Activated T-helper 17 cell treated with anti-CD3 and anti-CD28 coated beads, Interleukin-2, amount 50 U/mL, for 72 hours (primary cell): Measurements from ENCODE around the gene CHD2. TPM values are rescaled to one million over a fixed set of nuclear protein-coding genes. Genes with fewer than 3 reads are reported as not detected.

ENCODE experiments used
- ATAC-seq: fragments of 150-1000 bp; cut with Tn5 transposase; replicated peaks from 2 replicates; pipeline ENCODE4 v1.10.0; 2021; ENCODE audit warnings: mild to moderate bottlenecking, moderate library complexity
- H3K27ac Mint-ChIP-seq: one replicate; pipeline ENCODE4 v1.8.0; 2022; ENCODE audit warnings: mixed read lengths
- H3K27me3 Mint-ChIP-seq: one replicate; pipeline ENCODE4 v1.8.0; 2022; ENCODE audit warnings: mixed read lengths
- H3K36me3 Mint-ChIP-seq: one replicate; pipeline ENCODE4 v1.8.0; 2022; ENCODE audit warnings: low read depth, mild to moderate bottlenecking, mixed read lengths
- H3K4me1 Mint-ChIP-seq: one replicate; pipeline ENCODE4 v1.8.0; 2022; ENCODE audit warnings: mixed read lengths
- H3K4me3 Mint-ChIP-seq: one replicate; pipeline ENCODE4 v1.8.0; 2022; ENCODE audit warnings: mild to moderate bottlenecking, mixed read lengths
- H3K9me3 Mint-ChIP-seq: one replicate; pipeline ENCODE4 v1.8.0; 2022; ENCODE audit warnings: mixed read lengths
- total RNA-seq, 2 donors: library from RNA; stranded (reverse); gene quantifications; one replicate each; pipeline ENCODE4 v1.2.3, GENCODE V29; 2022

CHD2 gene
- total RNA-seq, 2 donors from 2014 or later, result 159 to 357 TPM

DNA sequence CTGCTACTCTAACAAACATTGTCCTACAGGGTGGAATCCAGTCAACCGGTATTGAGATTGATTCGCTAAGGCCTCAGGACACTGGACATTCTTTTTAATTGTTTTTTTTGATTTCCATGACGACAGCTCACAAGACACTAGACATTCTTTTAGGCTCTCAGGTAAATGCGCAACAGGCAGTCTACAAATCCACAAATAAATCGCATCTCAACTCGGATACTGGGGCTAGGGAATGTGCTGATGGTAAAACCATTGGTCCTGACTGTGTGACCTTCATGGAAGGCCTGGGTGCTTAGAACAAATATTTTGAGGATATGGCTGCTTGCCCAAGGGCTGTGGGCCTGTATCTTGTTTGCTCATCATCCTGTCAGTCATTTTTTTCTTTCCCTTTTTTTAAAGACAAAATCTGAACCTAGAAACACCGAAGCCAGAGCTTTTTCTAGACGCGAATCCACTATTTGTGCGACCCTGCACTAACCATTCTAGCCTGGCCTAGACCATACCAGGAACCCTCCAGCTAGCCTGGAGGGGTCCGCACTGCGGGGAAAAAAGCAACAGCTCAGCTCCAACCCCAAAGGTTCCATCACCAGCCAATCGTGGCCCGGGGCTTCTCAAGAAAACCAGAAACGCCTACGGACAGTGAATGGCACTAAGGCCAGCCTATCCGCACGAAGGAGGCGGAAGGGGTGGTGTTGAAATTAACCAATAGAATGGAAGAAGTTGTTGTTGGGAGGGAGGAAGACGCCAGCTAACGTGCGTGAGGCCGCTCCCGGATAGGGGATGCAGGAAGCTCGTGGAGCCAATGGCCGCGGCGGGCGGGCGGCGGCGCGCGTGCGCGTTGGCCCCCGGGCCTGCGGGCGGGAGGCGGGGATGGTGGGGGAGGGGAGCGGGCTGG, 18.1 kb upstream of the CHD2 start:
- H3K4me1 Mint-ChIP-seq, result peaks cover 15% of the 10 kb centered on the region
- no peaks in the 10 kb centered on the region for H3K9me3 Mint-ChIP-seq
- H3K36me3 Mint-ChIP-seq, result peaks cover 46% of the 10 kb centered on the region
- H3K27ac Mint-ChIP-seq, result peak overlapping the region; percentile 97
- peak; percentile 96 for ATAC-seq
- H3K27me3 Mint-ChIP-seq, result no peaks in the 10 kb centered on the region
- peak overlapping the region; percentile 90 for H3K4me3 Mint-ChIP-seq

DNA sequence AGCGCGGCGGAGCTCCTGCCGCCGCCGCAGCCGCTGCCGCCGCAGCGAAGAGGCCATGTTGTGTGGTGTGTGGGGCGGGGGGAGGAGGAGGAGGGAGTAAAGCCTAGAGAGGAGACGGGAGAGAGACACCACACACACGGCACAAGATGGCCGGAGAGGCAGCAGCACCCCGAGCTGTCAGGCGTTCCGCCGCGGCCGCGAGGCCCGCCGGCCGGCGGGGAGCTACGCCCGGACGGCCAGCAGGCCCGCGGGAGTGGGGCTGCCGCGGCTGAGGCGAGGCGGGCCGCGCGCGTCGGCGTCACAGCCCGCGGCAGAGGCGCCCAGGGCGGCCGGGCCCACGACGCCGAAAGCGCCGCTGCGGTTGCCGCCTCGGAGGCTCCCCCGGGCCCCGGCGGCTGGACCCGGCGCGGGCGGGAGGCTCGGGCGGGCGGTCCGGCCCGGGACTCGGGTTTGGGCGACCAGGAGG, 17.4 kb upstream of the CHD2 start:
- peak; percentile 79 for ATAC-seq
- Mint-ChIP-seq H3K27me3 (no peaks in the 10 kb centered on the region), H3K27ac (peak overlapping the region; percentile 97), H3K4me1 (peaks cover 20% of the 10 kb centered on the region), H3K36me3 (peaks cover 53% of the 10 kb centered on the region), H3K9me3 (no peaks in the 10 kb centered on the region), H3K4me3 (peak overlapping the region; percentile 90)

DNA sequence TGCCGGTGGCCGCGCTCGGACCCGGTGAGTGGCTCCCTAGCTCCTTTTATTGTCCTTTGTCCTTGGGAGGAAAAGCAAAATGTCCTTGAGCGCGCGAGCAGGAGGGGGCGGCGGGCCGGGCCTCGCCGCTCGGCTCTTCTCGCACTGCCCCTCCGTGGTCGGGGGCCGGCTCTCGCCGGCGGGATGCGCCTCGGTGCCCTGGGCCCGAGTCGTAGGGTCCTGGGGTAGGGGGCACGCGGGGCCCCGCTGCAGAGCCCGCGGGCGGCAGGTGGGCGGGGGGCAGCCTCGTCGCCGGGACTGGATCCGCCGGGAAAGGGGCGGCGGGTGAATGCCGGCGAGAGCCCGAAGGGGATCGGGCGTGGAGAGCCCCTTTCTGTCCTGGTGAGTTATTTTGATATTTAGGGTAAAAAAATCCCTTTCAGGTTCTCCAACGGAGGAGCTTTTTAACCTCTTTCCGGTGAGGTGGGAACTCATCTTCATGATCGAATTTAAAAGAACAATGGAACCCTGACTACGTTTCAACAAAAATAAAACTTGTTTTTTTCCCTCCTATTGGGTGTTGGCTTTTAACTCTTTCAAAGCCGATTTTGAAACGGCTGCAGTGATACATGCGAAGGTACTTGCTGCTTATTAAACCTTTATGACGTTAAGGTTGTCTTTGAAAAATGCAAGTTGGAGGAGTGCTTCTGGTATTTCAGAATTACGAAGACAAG, 16.8 kb upstream of the CHD2 start:
- Mint-ChIP-seq H3K27me3 (no peaks in the 10 kb centered on the region), H3K27ac (peak overlapping the region; percentile 99), H3K4me3 (peak overlapping the region; percentile 99), H3K9me3 (no peaks in the 10 kb centered on the region), H3K4me1 (peaks cover 20% of the 10 kb centered on the region), H3K36me3 (peaks cover 59% of the 10 kb centered on the region)
- peak; percentile 2 for ATAC-seq

DNA sequence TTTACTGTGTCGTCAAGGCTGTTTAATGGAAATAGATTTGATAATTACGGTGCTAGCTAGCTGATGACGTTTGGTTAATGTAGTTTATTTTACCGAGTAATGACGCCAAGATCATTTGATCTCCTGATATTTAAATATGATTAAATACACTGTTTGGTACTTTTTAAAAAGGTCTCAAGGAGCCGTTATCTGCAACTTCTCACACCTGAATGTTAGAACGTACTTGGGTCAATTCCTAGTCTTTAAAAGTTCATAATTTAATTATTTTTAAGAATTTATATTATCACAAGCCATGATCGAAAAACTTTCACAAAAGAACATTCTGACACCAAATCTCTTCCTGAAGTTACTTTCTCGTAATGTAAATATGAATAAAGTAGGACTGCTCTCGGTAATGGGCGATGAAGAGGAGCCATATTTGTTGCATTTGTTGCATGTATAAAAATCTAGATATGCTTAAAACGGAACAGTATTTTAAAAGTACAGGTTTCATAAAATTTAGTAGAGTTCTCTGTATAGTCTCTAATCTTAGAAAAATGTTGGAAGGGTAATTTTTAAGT, 16.2 kb upstream of the CHD2 start:
- Mint-ChIP-seq H3K4me3 (peak overlapping the region; percentile 99), H3K36me3 (peaks cover 65% of the 10 kb centered on the region), H3K27me3 (no peaks in the 10 kb centered on the region), H3K4me1 (peaks cover 20% of the 10 kb centered on the region), H3K9me3 (no peaks in the 10 kb centered on the region), H3K27ac (peak overlapping the region; percentile 99)
- ATAC-seq, result no peak

- Mint-ChIP-seq H3K4me3 (peak overlapping the region; percentile 99), H3K4me1 (peaks cover 22% of the 10 kb centered on the region), H3K27ac (peak overlapping the region; percentile 99), H3K36me3 (peaks cover 72% of the 10 kb centered on the region), H3K27me3 (no peaks in the 10 kb centered on the region), H3K9me3 (no peaks in the 10 kb centered on the region)
- no peak for ATAC-seq
Measured at GRCh38 chr15:92884436-92885223, 15.5 kb upstream of the CHD2 start.

- Mint-ChIP-seq H3K4me1 (peaks cover 20% of the 10 kb centered on the region), H3K9me3 (no peaks in the 10 kb centered on the region), H3K27me3 (no peaks in the 10 kb centered on the region), H3K4me3 (peak overlapping the region; percentile 99), H3K27ac (peak overlapping the region; percentile 99), H3K36me3 (peaks cover 80% of the 10 kb centered on the region)
- no peak for ATAC-seq
Measured at GRCh38 chr15:92885224-92886041, 14.7 kb upstream of the CHD2 start.

GRCh38 chr15:92886042-92886537, 14.0 kb upstream of the CHD2 start:
- Mint-ChIP-seq H3K4me3 (peak overlapping the region; percentile 99), H3K27ac (peak overlapping the region; percentile 99), H3K9me3 (no peaks in the 10 kb centered on the region), H3K36me3 (peaks cover 87% of the 10 kb centered on the region), H3K27me3 (no peaks in the 10 kb centered on the region), H3K4me1 (peaks cover 20% of the 10 kb centered on the region)
- no peak for ATAC-seq

DNA sequence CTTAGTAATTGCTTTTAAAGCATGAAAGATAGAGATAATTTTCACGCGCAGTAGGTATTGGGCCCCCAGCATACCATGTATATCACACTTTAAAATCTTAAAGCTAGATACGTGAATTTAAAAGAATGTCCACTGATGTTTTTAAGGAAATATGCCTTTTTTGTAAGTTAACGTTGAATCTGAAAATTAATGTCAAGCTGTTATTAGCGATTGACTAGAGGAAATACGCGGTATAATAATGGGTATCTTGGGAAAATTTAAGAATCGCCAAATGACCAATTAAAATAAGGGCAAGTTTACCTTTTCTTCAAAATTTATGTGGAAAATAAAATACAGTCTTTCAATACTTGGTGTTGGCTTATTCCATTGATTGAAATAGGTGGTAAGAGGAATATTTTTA, 13.3 kb upstream of the CHD2 start:
- no peak for ATAC-seq
- Mint-ChIP-seq H3K27me3 (no peaks in the 10 kb centered on the region), H3K9me3 (no peaks in the 10 kb centered on the region), H3K27ac (peak overlapping the region; percentile 99), H3K4me3 (peak overlapping the region; percentile 99), H3K36me3 (peaks cover 94% of the 10 kb centered on the region), H3K4me1 (peaks cover 27% of the 10 kb centered on the region)

- Mint-ChIP-seq H3K27ac (peak overlapping the region; percentile 99), H3K9me3 (no peaks in the 10 kb centered on the region), H3K36me3 (peaks cover 96% of the 10 kb centered on the region), H3K4me1 (peaks cover 27% of the 10 kb centered on the region), H3K27me3 (no peaks in the 10 kb centered on the region), H3K4me3 (peak overlapping the region; percentile 99)
- no peak for ATAC-seq
Measured at GRCh38 chr15:92887869-92888268, 12.3 kb upstream of the CHD2 start.

GRCh38 chr15:92889390-92890107, 10.6 kb upstream of the CHD2 start:
- ATAC-seq, result peak; percentile 89
- H3K27ac Mint-ChIP-seq, result peak overlapping the region; percentile 92
- peaks cover 31% of the 10 kb centered on the region for H3K4me1 Mint-ChIP-seq
- no peaks in the 10 kb centered on the region for H3K9me3 Mint-ChIP-seq
- H3K4me3 Mint-ChIP-seq, result peak overlapping the region; percentile 99
- H3K27me3 Mint-ChIP-seq, result no peaks in the 10 kb centered on the region
- H3K36me3 Mint-ChIP-seq, result peaks cover 100% of the 10 kb centered on the region

GRCh38 chr15:92891533-92892200, 8.5 kb upstream of the CHD2 start:
- peaks cover 3% of the 10 kb centered on the region for H3K9me3 Mint-ChIP-seq
- H3K4me3 Mint-ChIP-seq, result peak overlapping the region; percentile 99
- peaks cover 40% of the 10 kb centered on the region for H3K4me1 Mint-ChIP-seq
- peaks cover 100% of the 10 kb centered on the region for H3K36me3 Mint-ChIP-seq
- H3K27ac Mint-ChIP-seq, result peak overlapping the region; percentile 92
- ATAC-seq, result no peak
- no peaks in the 10 kb centered on the region for H3K27me3 Mint-ChIP-seq

DNA sequence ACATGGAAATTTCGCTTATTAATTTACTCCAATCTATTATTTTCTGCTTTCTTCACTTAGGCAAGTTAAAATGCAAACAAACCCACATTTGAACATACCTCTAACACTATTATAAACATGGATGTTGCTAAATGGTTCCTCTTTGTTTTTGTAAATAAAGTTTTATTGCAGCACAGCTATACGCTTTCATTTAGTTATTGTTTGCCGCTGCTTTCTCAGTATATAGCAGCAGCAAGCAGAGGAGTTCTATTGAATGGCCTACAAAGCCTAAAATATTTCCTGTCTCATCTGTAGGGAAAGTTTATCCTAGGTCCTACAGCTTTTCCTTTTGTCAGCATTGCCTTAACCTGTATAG, 7.9 kb upstream of the CHD2 start:
- peaks cover 100% of the 10 kb centered on the region for H3K36me3 Mint-ChIP-seq
- peaks cover 3% of the 10 kb centered on the region for H3K9me3 Mint-ChIP-seq
- ATAC-seq, result no peak
- H3K27me3 Mint-ChIP-seq, result no peaks in the 10 kb centered on the region
- peak overlapping the region; percentile 99 for H3K4me3 Mint-ChIP-seq
- peaks cover 42% of the 10 kb centered on the region for H3K4me1 Mint-ChIP-seq
- no peak overlapping the region for H3K27ac Mint-ChIP-seq
